Panc1 (cell line): ENCODE measurements around the gene SUMF2.

Source experiments
- POLR2AphosphoS5 ChIP-seq: IDR thresholded peaks from 2 replicates; pipeline ENCODE4 v1.6.1; 2012; ENCODE audit warnings: mild to moderate bottlenecking, low read depth, low read length, moderate library complexity
- SIN3A ChIP-seq: IDR thresholded peaks from 2 replicates; pipeline ENCODE4 v1.6.1; 2012; ENCODE audit warnings: low read depth, mild to moderate bottlenecking, low read length, moderate library complexity, borderline replicate concordance; ENCODE audit not compliant: insufficient read depth
- TCF7L2 ChIP-seq: IDR thresholded peaks from 2 replicates; pipeline ENCODE4 v1.6.1; 2011; ENCODE audit warnings: mild to moderate bottlenecking, low read depth, low read length, inconsistent platforms
- TF ChIP-seq, protein P1 (sequence below): fragments of 450-650 bp; IDR thresholded peaks from 2 replicates; pipeline ENCODE4 v1.5.1; 2017; ENCODE audit warnings: mild to moderate bottlenecking
- TF ChIP-seq, protein P2 (sequence below), 2 experiments: IDR thresholded peaks; 2 replicates each; pipeline ENCODE4 v1.6.1; 2011 to 2012; ENCODE audit warnings: low read depth in 2 of 2, control low read depth in 1 of 2, low read length in 1 of 2, mild to moderate bottlenecking in 1 of 2, moderate library complexity in 1 of 2; ENCODE audit not compliant: insufficient read depth in 1 of 2

DNA sequence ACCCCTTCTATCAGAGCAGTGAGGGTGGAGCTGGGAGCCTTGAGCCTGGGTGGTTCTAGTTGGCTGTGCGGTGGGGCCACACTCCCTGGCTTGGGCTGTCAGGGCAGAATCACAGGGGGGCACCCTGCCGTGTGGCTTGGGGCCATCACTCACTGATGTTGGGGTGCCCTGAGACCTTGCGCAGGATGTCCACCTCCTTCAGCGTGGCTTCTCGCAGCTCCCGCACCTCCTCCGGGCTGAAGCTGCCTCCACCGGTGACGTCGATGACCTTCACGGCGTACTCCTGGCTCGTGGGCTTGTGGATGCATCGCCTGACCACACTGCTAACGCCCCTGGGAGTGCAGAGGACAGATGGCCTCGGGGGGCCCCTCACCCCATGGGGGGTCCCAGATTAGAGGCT is 23.4 kb downstream of the SUMF2 start:
- TF ChIP-seq, protein P1, sequence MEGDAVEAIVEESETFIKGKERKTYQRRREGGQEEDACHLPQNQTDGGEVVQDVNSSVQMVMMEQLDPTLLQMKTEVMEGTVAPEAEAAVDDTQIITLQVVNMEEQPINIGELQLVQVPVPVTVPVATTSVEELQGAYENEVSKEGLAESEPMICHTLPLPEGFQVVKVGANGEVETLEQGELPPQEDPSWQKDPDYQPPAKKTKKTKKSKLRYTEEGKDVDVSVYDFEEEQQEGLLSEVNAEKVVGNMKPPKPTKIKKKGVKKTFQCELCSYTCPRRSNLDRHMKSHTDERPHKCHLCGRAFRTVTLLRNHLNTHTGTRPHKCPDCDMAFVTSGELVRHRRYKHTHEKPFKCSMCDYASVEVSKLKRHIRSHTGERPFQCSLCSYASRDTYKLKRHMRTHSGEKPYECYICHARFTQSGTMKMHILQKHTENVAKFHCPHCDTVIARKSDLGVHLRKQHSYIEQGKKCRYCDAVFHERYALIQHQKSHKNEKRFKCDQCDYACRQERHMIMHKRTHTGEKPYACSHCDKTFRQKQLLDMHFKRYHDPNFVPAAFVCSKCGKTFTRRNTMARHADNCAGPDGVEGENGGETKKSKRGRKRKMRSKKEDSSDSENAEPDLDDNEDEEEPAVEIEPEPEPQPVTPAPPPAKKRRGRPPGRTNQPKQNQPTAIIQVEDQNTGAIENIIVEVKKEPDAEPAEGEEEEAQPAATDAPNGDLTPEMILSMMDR: no peak
- TF ChIP-seq POLR2AphosphoS5 (no peak), TCF7L2 (no peak), SIN3A (no peak)
- TF ChIP-seq, protein P2, sequence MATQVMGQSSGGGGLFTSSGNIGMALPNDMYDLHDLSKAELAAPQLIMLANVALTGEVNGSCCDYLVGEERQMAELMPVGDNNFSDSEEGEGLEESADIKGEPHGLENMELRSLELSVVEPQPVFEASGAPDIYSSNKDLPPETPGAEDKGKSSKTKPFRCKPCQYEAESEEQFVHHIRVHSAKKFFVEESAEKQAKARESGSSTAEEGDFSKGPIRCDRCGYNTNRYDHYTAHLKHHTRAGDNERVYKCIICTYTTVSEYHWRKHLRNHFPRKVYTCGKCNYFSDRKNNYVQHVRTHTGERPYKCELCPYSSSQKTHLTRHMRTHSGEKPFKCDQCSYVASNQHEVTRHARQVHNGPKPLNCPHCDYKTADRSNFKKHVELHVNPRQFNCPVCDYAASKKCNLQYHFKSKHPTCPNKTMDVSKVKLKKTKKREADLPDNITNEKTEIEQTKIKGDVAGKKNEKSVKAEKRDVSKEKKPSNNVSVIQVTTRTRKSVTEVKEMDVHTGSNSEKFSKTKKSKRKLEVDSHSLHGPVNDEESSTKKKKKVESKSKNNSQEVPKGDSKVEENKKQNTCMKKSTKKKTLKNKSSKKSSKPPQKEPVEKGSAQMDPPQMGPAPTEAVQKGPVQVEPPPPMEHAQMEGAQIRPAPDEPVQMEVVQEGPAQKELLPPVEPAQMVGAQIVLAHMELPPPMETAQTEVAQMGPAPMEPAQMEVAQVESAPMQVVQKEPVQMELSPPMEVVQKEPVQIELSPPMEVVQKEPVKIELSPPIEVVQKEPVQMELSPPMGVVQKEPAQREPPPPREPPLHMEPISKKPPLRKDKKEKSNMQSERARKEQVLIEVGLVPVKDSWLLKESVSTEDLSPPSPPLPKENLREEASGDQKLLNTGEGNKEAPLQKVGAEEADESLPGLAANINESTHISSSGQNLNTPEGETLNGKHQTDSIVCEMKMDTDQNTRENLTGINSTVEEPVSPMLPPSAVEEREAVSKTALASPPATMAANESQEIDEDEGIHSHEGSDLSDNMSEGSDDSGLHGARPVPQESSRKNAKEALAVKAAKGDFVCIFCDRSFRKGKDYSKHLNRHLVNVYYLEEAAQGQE (IDR thresholded peaks at IDR 0.05; ENCODE audit: insufficient read depth in 1 of 2, low read depth in 2 of 2, low read length in 1 of 2): no peak
